OCI-LY1 (cell line): ENCODE measurements around the gene ABLIM1.

Experiments
- H2AFZ ChIP-seq: fragments of 200-600 bp; sonication (generic), shearing (Covaris generic); 2 replicates; pipeline ENCODE4 v1.6.0; 2014; ENCODE audit warnings: antibody characterized with exemption, mild to moderate bottlenecking, low read length
- H3F3A ChIP-seq: fragments of 200-600 bp; sonication (generic), shearing (Covaris generic); 2 replicates; pipeline ENCODE4 v1.6.0; 2014; ENCODE audit warnings: mild to moderate bottlenecking, antibody characterized with exemption, low read length, moderate library complexity; ENCODE audit not compliant: insufficient read depth
- H3K27ac ChIP-seq: fragments of 200-600 bp; sonication (generic); 2 replicates; pipeline ENCODE4 v1.5.1; 2014; ENCODE audit warnings: low read length, mixed run types, mild to moderate bottlenecking, low read depth; ENCODE audit not compliant: poor library complexity, severe bottlenecking
- H3K27me3 ChIP-seq: fragments of 200-600 bp; sonication (generic); 2 replicates; pipeline ENCODE4 v1.6.0; 2014; ENCODE audit warnings: antibody characterized with exemption, mild to moderate bottlenecking, low read length, moderate library complexity; ENCODE audit not compliant: insufficient read depth
- H3K36me3 ChIP-seq: fragments of 200-600 bp; sonication (generic); 2 replicates; pipeline ENCODE4 v1.6.1; 2014; ENCODE audit warnings: mild to moderate bottlenecking, antibody characterized with exemption, low read length, moderate library complexity, mixed read lengths; ENCODE audit not compliant: insufficient read depth
- H3K4me1 ChIP-seq: fragments of 200-600 bp; sonication (generic); 2 replicates; pipeline ENCODE4 v1.5.1; 2014; ENCODE audit warnings: mild to moderate bottlenecking, low read length, moderate library complexity; ENCODE audit not compliant: insufficient read depth, severe bottlenecking
- H3K4me2 ChIP-seq: fragments of 200-600 bp; sonication (generic), shearing (Covaris generic); 2 replicates; pipeline ENCODE4 v1.6.1; 2014; ENCODE audit warnings: low read length
- H3K4me3 ChIP-seq: fragments of 200-600 bp; sonication (generic); 2 replicates; pipeline ENCODE4 v1.5.1; 2014; ENCODE audit warnings: low read length, low read depth, mild to moderate bottlenecking, mixed read lengths; ENCODE audit not compliant: poor library complexity, severe bottlenecking
- H3K79me2 ChIP-seq: fragments of 200-600 bp; shearing (Covaris generic); 2 replicates; pipeline ENCODE4 v1.6.1; 2016; ENCODE audit warnings: mixed run types, low read length, mixed read lengths; ENCODE audit not compliant: insufficient read depth
- H3K9ac ChIP-seq: fragments of 200-600 bp; sonication (generic), shearing (Covaris generic); 2 replicates; pipeline ENCODE4 v1.6.1; 2014; ENCODE audit warnings: mild to moderate bottlenecking, low read length, mixed read lengths
- H3K9me2 ChIP-seq: fragments of 200-600 bp; sonication (generic), shearing (Covaris generic); 2 replicates; pipeline ENCODE4 v1.6.1; 2014; ENCODE audit warnings: low read depth, mild to moderate bottlenecking, low read length, mixed read lengths
- H3K9me3 ChIP-seq: fragments of 200-600 bp; shearing (Covaris generic); 2 replicates; pipeline ENCODE4 v1.6.1; 2014; ENCODE audit warnings: low read length, mixed read lengths
- H4K20me1 ChIP-seq: fragments of 200-600 bp; sonication (generic), shearing (Covaris generic); 2 replicates; pipeline ENCODE4 v1.6.0; 2016; ENCODE audit warnings: mild to moderate bottlenecking, low read length; ENCODE audit not compliant: insufficient read depth
- CTCF ChIP-seq: fragments of 200-600 bp; sonication (generic), shearing (Covaris generic); IDR thresholded peaks from 2 replicates; pipeline ENCODE4 v1.5.1; 2017; ENCODE audit warnings: mild to moderate bottlenecking, antibody characterized with exemption, low read length, moderate library complexity, mixed read lengths
- EZH2 ChIP-seq: fragments of 200-600 bp; sonication (generic), shearing (Covaris generic); IDR thresholded peaks from 2 replicates; pipeline ENCODE4 v1.8.0; 2017; ENCODE audit warnings: borderline replicate concordance, mixed run types, mild to moderate bottlenecking, antibody characterized with exemption, low read length, moderate library complexity, mixed read lengths

The ABLIM1 gene

GRCh38 chr10:114431414-114432135, 226.5 kb downstream of the ABLIM1 start:
- no peak overlapping the region for H3K4me2 ChIP-seq
- no peak overlapping the region for H3K9ac ChIP-seq
- no peaks in the 10 kb centered on the region for H3K9me2 ChIP-seq
- peaks cover 34% of the 10 kb centered on the region for H3K36me3 ChIP-seq
- H3K79me2 ChIP-seq = no peaks in the 10 kb centered on the region
- no peaks in the 10 kb centered on the region for H3K4me1 ChIP-seq
- no peak overlapping the region for H2AFZ ChIP-seq
- H3K4me3 ChIP-seq = no peak overlapping the region
- no peaks in the 10 kb centered on the region for H3F3A ChIP-seq
- no peak overlapping the region for H3K27ac ChIP-seq
- no peaks in the 10 kb centered on the region for H3K9me3 ChIP-seq
- H3K27me3 ChIP-seq = no peaks in the 10 kb centered on the region
- no peaks in the 10 kb centered on the region for H4K20me1 ChIP-seq
- TF ChIP-seq EZH2 (no peak), CTCF (no peak)

- Histone ChIP-seq H3K9me3 (no peaks in the 10 kb centered on the region), H3K27ac (no peak overlapping the region)
- TF ChIP-seq CTCF (no peak), EZH2 (no peak)
Measured at GRCh38 chr10:114430688-114431413, 227.2 kb downstream of the ABLIM1 start.

GRCh38 chr10:114429581-114430335, 228.3 kb downstream of the ABLIM1 start:
- Histone ChIP-seq H3K27ac (no peak overlapping the region), H3K79me2 (no peaks in the 10 kb centered on the region), H3K9ac (no peak overlapping the region), H3K9me3 (no peaks in the 10 kb centered on the region), H3K4me3 (no peak overlapping the region), H2AFZ (no peak overlapping the region), H4K20me1 (no peaks in the 10 kb centered on the region), H3F3A (no peaks in the 10 kb centered on the region), H3K4me1 (no peaks in the 10 kb centered on the region), H3K36me3 (peaks cover 17% of the 10 kb centered on the region; the same call in 1 of the 2 replicates), H3K27me3 (no peaks in the 10 kb centered on the region), H3K4me2 (no peak overlapping the region), H3K9me2 (no peaks in the 10 kb centered on the region)
- TF ChIP-seq EZH2 = no peak
- TF ChIP-seq CTCF = no peak

More at GRCh38 chr10:114430688-114431413, 227.2 kb downstream of the ABLIM1 start:
- Histone ChIP-seq H3K4me1 (no peaks in the 10 kb centered on the region), H3K9me2 (no peaks in the 10 kb centered on the region), H3K4me2 (no peak overlapping the region), H3K4me3 (no peak overlapping the region), H4K20me1 (no peaks in the 10 kb centered on the region), H3F3A (no peaks in the 10 kb centered on the region), H3K9ac (no peak overlapping the region), H2AFZ (no peak overlapping the region), H3K79me2 (no peaks in the 10 kb centered on the region), H3K27me3 (no peaks in the 10 kb centered on the region), H3K36me3 (peaks cover 26% of the 10 kb centered on the region; the same call in 1 of the 2 replicates)
